MCF 10A (cell line): Measurements from ENCODE around the gene DENND5A. TPM values are rescaled to one million over a fixed set of nuclear protein-coding genes. Genes with fewer than 3 reads are reported as not detected.

Experiments used
- BruUV-seq: library from RNA; stranded (reverse); fragments of 400-500 nt; replicated peaks from 2 replicates; lab custom pipeline; 2021; lab: Mats Ljungman, UMichigan
- CTCF ChIA-PET: fragments of 300-600 bp; sonication (Branson Sonifier 250); formaldehyde crosslinking; extraction: SDS; loops from one replicate; lab custom pipeline; 2021; ENCODE audit warnings: antibody characterized with exemption, inconsistent platforms; lab: Yijun Ruan, JAX
- POLR2A ChIA-PET: fragments of 300-600, 350-650 bp; sonication (Branson Sonifier 250); formaldehyde crosslinking; extraction: SDS; loops from one replicate; lab custom pipeline; 2020; ENCODE audit warnings: antibody characterized with exemption, inconsistent platforms; lab: Yijun Ruan, JAX
- DNase-seq: peaks from one replicate; pipeline ENCODE4 v3.0.0-alpha.2; 2018; ENCODE audit not compliant: unreplicated experiment
- H3K27ac Mint-ChIP-seq: one replicate; pipeline ENCODE4 v1.8.0; 2022; ENCODE audit warnings: mild to moderate bottlenecking, low read depth, mixed read lengths; ENCODE audit not compliant: unreplicated experiment
- H3K27me3 Mint-ChIP-seq: one replicate; pipeline ENCODE4 v1.8.0; 2022; ENCODE audit warnings: mixed read lengths; ENCODE audit not compliant: insufficient read depth, unreplicated experiment
- H3K36me3 Mint-ChIP-seq: one replicate; pipeline ENCODE4 v1.8.0; 2022; ENCODE audit warnings: mild to moderate bottlenecking, moderate library complexity, mixed read lengths; ENCODE audit not compliant: insufficient read depth, unreplicated experiment
- H3K4me1 Mint-ChIP-seq: one replicate; pipeline ENCODE4 v1.8.0; 2022; ENCODE audit warnings: mixed read lengths; ENCODE audit not compliant: insufficient read depth, unreplicated experiment
- H3K4me3 Mint-ChIP-seq: one replicate; pipeline ENCODE4 v1.8.0; 2022; ENCODE audit warnings: mild to moderate bottlenecking, moderate library complexity, mixed read lengths; ENCODE audit not compliant: unreplicated experiment
- H3K9me3 Mint-ChIP-seq: one replicate; pipeline ENCODE4 v1.8.0; 2022; ENCODE audit warnings: mixed read lengths; ENCODE audit not compliant: unreplicated experiment
- intact Hi-C: fragments of 100-400 bp; cut with micrococcal nuclease; formaldehyde crosslinking; loops from 2 replicates; pipeline ENCODE4 v1.14.1; 2022
- total RNA-seq: library from RNA; stranded (reverse); gene quantifications from 2 replicates; pipeline ENCODE4 v1.2.3, GENCODE V29; 2022
- TF ChIP-seq, protein P1 (sequence below): fragments of 200-600 bp; IDR thresholded peaks from one replicate; pipeline ENCODE4 v1.8.0; 2022; ENCODE audit warnings: antibody characterized with exemption, mild to moderate bottlenecking; ENCODE audit not compliant: unreplicated experiment

Gene DENND5A
- total RNA-seq, 1 experiment from 2014 or later, result 55.4 TPM

DNA sequence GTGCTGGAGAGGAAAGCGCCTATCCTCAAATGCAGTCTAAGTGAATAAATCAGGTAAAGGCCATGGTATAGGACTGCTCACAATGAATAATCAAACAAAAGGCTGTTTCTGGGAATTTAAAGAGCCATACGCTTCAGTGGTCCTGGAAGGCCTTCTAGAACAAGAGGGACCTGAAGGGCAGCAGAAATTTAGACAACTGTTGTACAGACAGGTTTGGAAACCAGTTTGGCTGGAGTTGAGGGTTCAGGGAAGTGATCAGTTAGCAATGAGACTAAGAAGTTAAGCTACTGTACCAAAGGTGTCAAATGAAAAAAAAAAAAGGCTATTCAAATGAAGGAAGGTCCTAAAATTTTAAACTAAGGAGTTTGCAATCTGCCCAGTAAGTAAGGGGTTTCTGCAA lies 117.1 kb downstream of the DENND5A start:
- BruUV-seq, result no TSS peak
- intact Hi-C loops, result no loop called here
- peaks cover 74% of the 10 kb centered on the region for H3K36me3 Mint-ChIP-seq
- no peaks in the 10 kb centered on the region for H3K27me3 Mint-ChIP-seq
- POLR2A ChIA-PET, result interaction anchor here (2.4 kb wide), 1 partner anchor 9 kb away, joined by 14 read pairs; no protein-coding TSS in a partner anchor
- CTCF ChIA-PET, result interaction anchor here (0.9 to 3.5 kb wide), 2 partner anchors 10 to 132 kb away, joined by 4 to 18 read pairs; no protein-coding TSS in a partner anchor
- no peak for DNase-seq
- H3K4me3 Mint-ChIP-seq, result no peak overlapping the region
- peak overlapping the region; percentile 44 for H3K27ac Mint-ChIP-seq
- peaks cover 20% of the 10 kb centered on the region for H3K4me1 Mint-ChIP-seq
- no peaks in the 10 kb centered on the region for H3K9me3 Mint-ChIP-seq
- TF ChIP-seq, protein P1, sequence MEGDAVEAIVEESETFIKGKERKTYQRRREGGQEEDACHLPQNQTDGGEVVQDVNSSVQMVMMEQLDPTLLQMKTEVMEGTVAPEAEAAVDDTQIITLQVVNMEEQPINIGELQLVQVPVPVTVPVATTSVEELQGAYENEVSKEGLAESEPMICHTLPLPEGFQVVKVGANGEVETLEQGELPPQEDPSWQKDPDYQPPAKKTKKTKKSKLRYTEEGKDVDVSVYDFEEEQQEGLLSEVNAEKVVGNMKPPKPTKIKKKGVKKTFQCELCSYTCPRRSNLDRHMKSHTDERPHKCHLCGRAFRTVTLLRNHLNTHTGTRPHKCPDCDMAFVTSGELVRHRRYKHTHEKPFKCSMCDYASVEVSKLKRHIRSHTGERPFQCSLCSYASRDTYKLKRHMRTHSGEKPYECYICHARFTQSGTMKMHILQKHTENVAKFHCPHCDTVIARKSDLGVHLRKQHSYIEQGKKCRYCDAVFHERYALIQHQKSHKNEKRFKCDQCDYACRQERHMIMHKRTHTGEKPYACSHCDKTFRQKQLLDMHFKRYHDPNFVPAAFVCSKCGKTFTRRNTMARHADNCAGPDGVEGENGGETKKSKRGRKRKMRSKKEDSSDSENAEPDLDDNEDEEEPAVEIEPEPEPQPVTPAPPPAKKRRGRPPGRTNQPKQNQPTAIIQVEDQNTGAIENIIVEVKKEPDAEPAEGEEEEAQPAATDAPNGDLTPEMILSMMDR, result no peak

GRCh38 chr11:9146477-9146876 lies 118.7 kb downstream of the DENND5A start:
- no peak overlapping the region for H3K4me3 Mint-ChIP-seq
- CTCF ChIA-PET, result interaction anchor here (0.6 to 3.5 kb wide), 4 partner anchors 8 to 130 kb away, joined by 3 to 18 read pairs (median 5); no protein-coding TSS in a partner anchor
- H3K36me3 Mint-ChIP-seq, result peaks cover 64% of the 10 kb centered on the region
- POLR2A ChIA-PET, result interaction anchor here (0.7 kb wide), 1 partner anchor 53 kb away, joined by 3 read pairs; no protein-coding TSS in a partner anchor
- TF ChIP-seq, protein P1, result no peak
- peaks cover 20% of the 10 kb centered on the region for H3K4me1 Mint-ChIP-seq
- no peaks in the 10 kb centered on the region for H3K27me3 Mint-ChIP-seq
- H3K27ac Mint-ChIP-seq, result no peak overlapping the region
- DNase-seq, result no peak
- no TSS peak for BruUV-seq
- intact Hi-C loops, result no loop called here
- no peaks in the 10 kb centered on the region for H3K9me3 Mint-ChIP-seq

- H3K36me3 Mint-ChIP-seq, result peaks cover 61% of the 10 kb centered on the region
- H3K4me1 Mint-ChIP-seq, result peaks cover 26% of the 10 kb centered on the region
- intact Hi-C loops, result no loop called here
- no TSS peak for BruUV-seq
- TF ChIP-seq, protein P1, result no peak
- no peak overlapping the region for H3K27ac Mint-ChIP-seq
- DNase-seq, result no peak
- H3K27me3 Mint-ChIP-seq, result no peaks in the 10 kb centered on the region
- no peaks in the 10 kb centered on the region for H3K9me3 Mint-ChIP-seq
- ChIA-PET CTCF (interaction anchor here (0.6 to 3.5 kb wide), 2 partner anchors 119 to 129 kb away, joined by 3 to 18 read pairs; no protein-coding TSS in a partner anchor), POLR2A (interaction anchor here (0.7 kb wide), 1 partner anchor 181 kb away, joined by 4 read pairs; the partner anchor contains the start of gene TMEM9B)
- H3K4me3 Mint-ChIP-seq, result peak overlapping the region; percentile 3
Observed at GRCh38 chr11:9145283-9145682, 119.9 kb downstream of the DENND5A start.

DNA sequence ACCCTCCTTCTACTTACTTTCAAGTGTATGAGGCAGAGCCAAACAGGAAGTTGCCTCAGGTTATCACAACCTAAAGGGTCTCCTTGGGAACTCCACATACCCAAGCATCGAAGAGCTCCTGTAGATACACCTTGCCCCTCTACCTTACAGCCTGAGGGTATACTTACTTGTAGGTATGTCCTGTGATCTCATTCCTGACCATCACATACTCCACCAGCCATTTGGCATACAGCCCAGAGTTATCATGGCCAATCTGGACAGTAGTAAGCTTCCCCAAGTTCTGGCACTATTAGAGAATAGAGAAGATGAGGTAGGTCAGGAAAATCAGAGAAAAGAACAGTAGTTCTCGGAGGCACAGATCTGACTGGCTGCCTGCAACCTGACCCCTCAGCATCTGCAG lies 120.3 kb downstream of the DENND5A start:
- H3K9me3 Mint-ChIP-seq, result no peaks in the 10 kb centered on the region
- ChIA-PET POLR2A (interaction anchor here (0.6 kb wide), 1 partner anchor 268 kb away, joined by 3 read pairs; no protein-coding TSS in a partner anchor), CTCF (interaction anchor here (0.6 kb wide), 3 partner anchors 9 to 120 kb away, joined by 3 to 7 read pairs (median 3); no protein-coding TSS in a partner anchor)
- H3K4me1 Mint-ChIP-seq, result peaks cover 31% of the 10 kb centered on the region
- BruUV-seq, result no TSS peak
- intact Hi-C loops, result no loop called here
- H3K27ac Mint-ChIP-seq, result no peak overlapping the region
- TF ChIP-seq, protein P1, result no peak
- H3K4me3 Mint-ChIP-seq, result peak overlapping the region; percentile 3
- no peaks in the 10 kb centered on the region for H3K27me3 Mint-ChIP-seq
- H3K36me3 Mint-ChIP-seq, result peaks cover 66% of the 10 kb centered on the region
- DNase-seq, result peak; percentile 68
